Hematopoietic multipotent progenitor cell treated with erythropoietin and hydrocortisone succinate and interleukin-3 and kit ligand, for 4 days (in vitro differentiated cells): ENCODE data around the gene PGM1.
A peak's percentile ranks its signal among the peaks of the same experiment; 100 is the strongest.

ENCODE experiments used
- DNase-seq: peaks from one replicate; pipeline ENCODE4 v3.0.0-alpha.2; 2015

The PGM1 gene

GRCh38 chr1:63669151-63669961 is 76.1 kb downstream of the PGM1 start:
- no peak for DNase-seq

- DNase-seq = no peak
Observed at GRCh38 chr1:63670164-63670563, 77.0 kb downstream of the PGM1 start.

- no peak for DNase-seq
Observed at GRCh38 chr1:63671514-63671913, 78.3 kb downstream of the PGM1 start.

- DNase-seq = peak; percentile 52
Observed at GRCh38 chr1:63674238-63674864, 81.1 kb downstream of the PGM1 start.

GRCh38 chr1:63674865-63675419 is 81.7 kb downstream of the PGM1 start:
- DNase-seq = no peak

- DNase-seq = no peak
Observed at GRCh38 chr1:63675420-63675931, 82.3 kb downstream of the PGM1 start.

GRCh38 chr1:63677497-63677896 is 84.3 kb downstream of the PGM1 start:
- DNase-seq = no peak

GRCh38 chr1:63678200-63678599 is 85.0 kb downstream of the PGM1 start:
- no peak for DNase-seq

- no peak for DNase-seq
Observed at GRCh38 chr1:63679076-63679475, 85.9 kb downstream of the PGM1 start.

- DNase-seq = no peak
Observed at GRCh38 chr1:63679589-63679988, 86.4 kb downstream of the PGM1 start.

GRCh38 chr1:63682936-63683335 is 89.7 kb downstream of the PGM1 start:
- no peak for DNase-seq

- DNase-seq = no peak
Observed at GRCh38 chr1:63683759-63684158, 90.5 kb downstream of the PGM1 start.

- DNase-seq = no peak
Observed at GRCh38 chr1:63686696-63687095, 93.5 kb downstream of the PGM1 start.

GRCh38 chr1:63688302-63688890 is 95.2 kb downstream of the PGM1 start:
- DNase-seq = no peak

GRCh38 chr1:63690966-63691700 is 97.9 kb downstream of the PGM1 start:
- DNase-seq = peak; percentile 4

- peak; percentile 81 for DNase-seq
Observed at GRCh38 chr1:63691701-63692425, 98.7 kb downstream of the PGM1 start.

- peak; percentile 25 for DNase-seq
Observed at GRCh38 chr1:63693944-63694571, 100.8 kb downstream of the PGM1 start.

- DNase-seq = no peak
Observed at GRCh38 chr1:63698001-63698838, 105.0 kb downstream of the PGM1 start.

- DNase-seq = no peak
Observed at GRCh38 chr1:63701187-63701586, 108.0 kb downstream of the PGM1 start.

GRCh38 chr1:63703701-63704107 is 110.5 kb downstream of the PGM1 start:
- DNase-seq = no peak

- no peak for DNase-seq
Observed at GRCh38 chr1:63704443-63704842, 111.2 kb downstream of the PGM1 start.
